Lower leg skin (tissue), 4 donors: ENCODE results near the gene PAXX. TPM values are rescaled to one million over a fixed set of nuclear protein-coding genes. Genes with fewer than 3 reads are reported as not detected.

Experiments
- DNase-seq, 2 donors: peaks; one replicate each; pipeline ENCODE4 v3.0.0-alpha.2; 2019; ENCODE audit warnings: low spot score in 2 of 2
- H3K4me3 ChIP-seq: fragments of 200-600 bp; sonication (generic); 2 replicates; pipeline ENCODE4 v1.5.1; 2017; ENCODE audit warnings: mild to moderate bottlenecking, low read depth; ENCODE audit not compliant: poor library complexity, severe bottlenecking
- CTCF ChIP-seq, 3 donors: fragments of 450-650 bp; IDR thresholded peaks; one replicate each; pipeline ENCODE4 v1.5.1; 2016; ENCODE audit warnings: antibody characterized with exemption in 3 of 3, mild to moderate bottlenecking in 3 of 3, moderate library complexity in 2 of 3
- POLR2A ChIP-seq, 2 donors: fragments of 450-650 bp; IDR thresholded peaks; one replicate each; pipeline ENCODE4 v1.6.1; 2016 to 2017; ENCODE audit warnings: antibody characterized with exemption in 2 of 2, mild to moderate bottlenecking in 1 of 2, moderate library complexity in 1 of 2
- WGBS, 2 donors: methylation state at CpG; one replicate each; pipeline ENCODE4 v1.1.5; 2018; 5-methylcytosine and 5-hydroxymethylcytosine counted together
- intact Hi-C: fragments of 100-400 bp; cut with DNase I; formaldehyde crosslinking; loops from one replicate; pipeline ENCODE4 v1.15.0; 2023; ENCODE audit warnings: low total_unique reads
- total RNA-seq, 4 donors: library from RNA; depleted of rRNA; stranded (reverse); fragments of >200 nt; gene quantifications; one replicate each; pipeline ENCODE4 v1.1.0, GENCODE V29; 2016

The PAXX gene
- total RNA-seq, 4 donors from 2014 or later, result 38.7 to 75.8 (median 58.2) TPM

- intact Hi-C loops, result no loop called here
- no peak for TF ChIP-seq POLR2A (IDR thresholded peaks at IDR 0.05)
- TF ChIP-seq CTCF (IDR thresholded peaks at IDR 0.05), result no peak
- no peak overlapping the region for H3K4me3 ChIP-seq
- no peak for DNase-seq
- 80 to 85% methylated on average over 10 to 11 of the region's 11 CpGs for WGBS, 2 donors
Measured at GRCh38 chr9:136962701-136963248, 29.4 kb upstream of the PAXX start.

GRCh38 chr9:136963341-136963740 lies 28.9 kb upstream of the PAXX start:
- TF ChIP-seq CTCF (IDR thresholded peaks at IDR 0.05), result no peak
- TF ChIP-seq POLR2A (IDR thresholded peaks at IDR 0.05), result no peak
- no peak overlapping the region for H3K4me3 ChIP-seq
- 78 to 83% methylated on average over 11 to 15 of the region's 15 CpGs for WGBS, 2 donors
- intact Hi-C loops, result no loop called here
- DNase-seq, result no peak

GRCh38 chr9:136963751-136964150 lies 28.5 kb upstream of the PAXX start:
- no peak for DNase-seq
- H3K4me3 ChIP-seq, result no peak overlapping the region
- TF ChIP-seq CTCF (IDR thresholded peaks at IDR 0.05) (no peak), POLR2A (IDR thresholded peaks at IDR 0.05) (no peak)
- intact Hi-C loops, result no loop called here
- WGBS, 2 donors, result 88 to 95% methylated on average over 11 of the region's 12 CpGs

GRCh38 chr9:136964171-136964689 lies 28.0 kb upstream of the PAXX start:
- no peak overlapping the region for H3K4me3 ChIP-seq
- 47% methylated on average over 12 to 16 of the region's 22 CpGs for WGBS, 2 donors
- DNase-seq, result no peak
- no peak for TF ChIP-seq POLR2A (IDR thresholded peaks at IDR 0.05)
- no peak for TF ChIP-seq CTCF (IDR thresholded peaks at IDR 0.05)
- intact Hi-C loops, result no loop called here

DNA sequence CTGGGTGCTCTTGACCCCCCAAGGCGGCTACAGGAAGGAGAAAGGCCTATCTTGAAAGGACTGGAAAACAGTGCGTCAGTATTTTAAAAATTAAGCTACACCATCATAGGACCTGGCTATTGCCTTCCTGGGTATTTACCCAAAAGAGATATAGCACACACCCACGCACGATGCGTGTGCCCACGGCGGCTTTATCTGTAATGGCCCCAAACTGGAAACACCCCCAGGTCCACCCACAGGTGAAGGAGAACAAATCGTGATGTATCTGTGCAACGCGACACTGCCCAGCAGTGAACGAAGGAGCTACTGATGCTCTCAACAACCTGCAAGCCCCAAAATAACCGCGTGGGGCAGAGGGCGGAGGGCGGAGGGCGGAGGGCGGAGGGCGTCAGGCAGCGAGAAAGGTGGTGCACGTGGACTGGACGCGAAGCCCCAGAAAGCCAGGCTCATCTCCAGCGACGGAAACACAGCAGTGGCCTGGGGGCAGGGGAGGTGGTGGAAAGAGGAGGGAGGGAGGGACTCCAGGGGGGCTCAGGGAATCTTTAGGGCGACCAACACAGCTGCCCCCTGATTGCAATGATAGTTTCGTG lies 27.3 kb upstream of the PAXX start:
- DNase-seq, result no peak
- H3K4me3 ChIP-seq, result no peak overlapping the region
- WGBS, 2 donors, result 86 to 88% methylated on average over 26 of the region's 26 CpGs
- intact Hi-C loops, result no loop called here
- no peak for TF ChIP-seq POLR2A (IDR thresholded peaks at IDR 0.05)

DNA sequence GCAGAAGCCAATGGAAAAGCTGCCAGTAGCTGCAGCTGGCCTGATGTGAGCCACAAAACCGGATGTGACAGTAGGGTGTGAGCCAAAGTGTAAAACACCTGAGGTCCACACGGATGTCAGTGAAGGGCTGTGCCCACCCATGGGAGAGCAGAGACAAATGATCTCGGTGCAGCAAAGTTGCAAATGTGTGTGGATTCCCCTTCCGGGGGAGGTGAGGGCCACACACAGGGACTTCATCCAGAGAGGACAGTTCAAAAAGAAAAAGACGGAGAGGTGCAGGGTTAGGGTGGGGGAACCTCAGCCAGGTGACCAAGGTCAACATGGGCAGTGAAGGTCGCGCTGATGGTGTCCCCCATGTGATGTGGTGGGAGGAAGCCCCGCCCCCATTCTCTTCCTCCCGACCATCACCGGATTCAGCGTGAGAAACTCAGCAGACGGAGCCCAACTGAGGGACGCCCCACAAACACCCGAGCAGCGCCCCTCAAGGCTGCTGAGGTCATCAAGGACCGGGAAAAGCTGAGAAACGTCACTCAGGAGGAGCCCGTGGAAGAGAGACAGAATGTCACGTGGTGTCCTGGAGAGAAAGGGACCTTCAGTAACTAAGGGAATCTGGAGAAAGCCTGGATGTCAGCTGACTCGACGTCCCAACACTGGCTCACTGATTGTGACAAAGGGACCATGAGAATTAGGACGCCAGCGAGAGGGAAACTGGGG lies 26.3 kb upstream of the PAXX start:
- 17 to 31% methylated on average over 19 to 23 of the region's 23 CpGs for WGBS, 2 donors
- intact Hi-C loops, result no loop called here

More for the DNA sequence above, 26.3 kb upstream of the PAXX start:
- TF ChIP-seq CTCF (IDR thresholded peaks at IDR 0.05) (no peak), POLR2A (IDR thresholded peaks at IDR 0.05) (no peak)
- no peak overlapping the region for H3K4me3 ChIP-seq
- DNase-seq, result no peak
